A549 (cell line): ENCODE measurements around the gene TCF25. TPM values are rescaled to one million over a fixed set of nuclear protein-coding genes. Genes with fewer than 3 reads are reported as not detected.
A peak's percentile ranks its signal among the peaks of the same experiment; 100 is the strongest.

Experiments
- ATAC-seq, 2 experiments: fragments of 200-7000 bp in 1 of 2; fragments of >200 bp in 1 of 2; cut with Nextera tagmentation in 1 of 2; cut with Tn5 transposase in 1 of 2; 3 replicates each; pipeline versions ENCODE4 v1.8.0 to v1.9.1; 2018 to 2020; ENCODE audit warnings: mild to moderate bottlenecking in 1 of 2, moderate library complexity in 1 of 2
- CTCF ChIA-PET: fragments of 300-600 bp; sonication (Branson Sonifier 250); formaldehyde crosslinking; extraction: SDS; loops from one replicate; lab custom pipeline; 2021; ENCODE audit warnings: antibody characterized with exemption, inconsistent platforms; lab: Yijun Ruan, JAX
- POLR2A ChIA-PET: fragments of 350-600 bp; formaldehyde crosslinking; extraction: SDS; loops from one replicate; lab custom pipeline; 2021; ENCODE audit warnings: antibody characterized with exemption, inconsistent platforms; lab: Yijun Ruan, JAX
- DNase-seq, 2 experiments: peaks; one replicate each; pipeline versions ENCODE4 v3.0.0 to v3.0.0-alpha.2; 2011 to 2016; ENCODE audit warnings: low read depth in 1 of 2, low spot score in 1 of 2
- FAIRE-seq: peaks from 2 replicates; lab custom pipeline; 2011; peaks lifted over from hg19 to GRCh38; lab: Jason Lieb, UNC
- H3K27ac ChIP-seq, 2 experiments: fragments of >200 bp; sonication (Bioruptor Twin); formaldehyde crosslinking; 3 replicates each; pipeline ENCODE4 v1.5.1; 2016 to 2017
- H3K4me1 ChIP-seq: fragments of >200 bp; sonication (Bioruptor Twin); formaldehyde crosslinking; 3 replicates; pipeline ENCODE4 v1.6.1; 2016
- H3K4me2 ChIP-seq: fragments of >200 bp; sonication (Bioruptor Twin); formaldehyde crosslinking; 3 replicates; pipeline ENCODE4 v1.6.1; 2016
- H3K4me3 ChIP-seq: fragments of >200 bp; sonication (Bioruptor Twin); formaldehyde crosslinking; 3 replicates; pipeline ENCODE4 v1.5.1; 2016
- H3K9me3 ChIP-seq: fragments of >200 bp; sonication (Bioruptor Twin); formaldehyde crosslinking; 3 replicates; pipeline ENCODE4 v1.6.1; 2016
- CBX8 ChIP-seq: fragments of 200-600 bp; sonication (generic); IDR thresholded peaks from 2 replicates; pipeline ENCODE4 v1.6.1; 2016
- CEBPB ChIP-seq, 2 experiments: fragments of >200 bp in 1 of 2; sonication (Bioruptor Twin) in 1 of 2; formaldehyde crosslinking in 1 of 2; IDR thresholded peaks; 2 replicates each; pipeline ENCODE4 v1.6.1; 2012 to 2016
- CHD4 ChIP-seq: fragments of 200-600 bp; sonication (generic); IDR thresholded peaks from 2 replicates; pipeline ENCODE4 v1.6.1; 2016; ENCODE audit warnings: antibody characterized with exemption, mild to moderate bottlenecking, borderline replicate concordance
- E2F6 ChIP-seq: IDR thresholded peaks from 2 replicates; pipeline ENCODE4 v1.6.1; 2012; ENCODE audit warnings: low read depth, borderline replicate concordance
- EP300 ChIP-seq, 2 experiments: fragments of >200 bp; sonication (Bioruptor Twin); formaldehyde crosslinking; IDR thresholded peaks; 2 replicates in 1 of 2; 3 replicates in 1 of 2; pipeline ENCODE4 v1.6.1; 2016 to 2017
- HDAC2 ChIP-seq: fragments of 200-600 bp; sonication (generic); IDR thresholded peaks from 2 replicates; pipeline ENCODE4 v1.6.1; 2016
- HES2 ChIP-seq: fragments of >200 bp; sonication (Bioruptor Twin); formaldehyde crosslinking; IDR thresholded peaks from 2 replicates; pipeline ENCODE4 v1.6.1; 2016
- MAFK ChIP-seq: fragments of 450-650 bp; IDR thresholded peaks from 2 replicates; pipeline ENCODE4 v1.6.1; 2014; ENCODE audit not compliant: partially characterized antibody
- POLR2A ChIP-seq: IDR thresholded peaks from 2 replicates; pipeline ENCODE4 v1.6.1; 2012; ENCODE audit warnings: mild to moderate bottlenecking, low read length
- POLR2AphosphoS2 ChIP-seq: conservative IDR thresholded peaks from 2 replicates; pipeline ENCODE4 v1.6.1; 2012; ENCODE audit warnings: low read length, improper control_type of control experiment, inconsistent platforms
- RCOR1 ChIP-seq: fragments of 150-350 bp; IDR thresholded peaks from 2 replicates; pipeline ENCODE4 v1.6.1; 2014; ENCODE audit warnings: antibody characterized with exemption, low read length, low read depth
- TFCP2L1 ChIP-seq: fragments of 250-450 bp; sonication (Bioruptor Pico); IDR thresholded peaks from 2 replicates; pipeline ENCODE4 v1.5.0; 2021; ENCODE audit warnings: mild to moderate bottlenecking
- USF2 ChIP-seq: fragments of 450-650 bp; IDR thresholded peaks from 2 replicates; pipeline ENCODE4 v1.6.1; 2014; ENCODE audit warnings: antibody characterized with exemption
- ZC3H11A ChIP-seq: fragments of 450-650 bp; IDR thresholded peaks from 2 replicates; pipeline ENCODE4 v1.6.1; 2014; ENCODE audit warnings: antibody characterized with exemption, mild to moderate bottlenecking
- ZFP36 ChIP-seq: fragments of 450-650 bp; IDR thresholded peaks from 2 replicates; pipeline ENCODE4 v1.6.1; 2014; ENCODE audit warnings: borderline replicate concordance; ENCODE audit not compliant: partially characterized antibody
- ZNF302 ChIP-seq: fragments of 250-450 bp; sonication (Bioruptor Pico); IDR thresholded peaks from 2 replicates; pipeline ENCODE4 v1.9.0; 2021; ENCODE audit warnings: inconsistent platforms, mild to moderate bottlenecking, moderate library complexity
- ZSCAN20 ChIP-seq: fragments of 250-450 bp; sonication (Bioruptor Pico); IDR thresholded peaks from 2 replicates; pipeline ENCODE4 v1.8.0; 2022; ENCODE audit warnings: mild to moderate bottlenecking, moderate library complexity
- WGBS: methylation state at CpG from one replicate; pipeline ENCODE4 v1.1.6; 2017; ENCODE audit errors: missing lambda C conversion rate; 5-methylcytosine and 5-hydroxymethylcytosine counted together
- polyA plus RNA-seq, 4 experiments: library from polyadenylated mRNA; depleted of rRNA in 3 of 4; stranded (reverse); fragments of >200 nt; fragmentation: RNase III in 1 of 4; extraction: RNeasy Plus Mini Kit Qiagen cat#74134 plus additional on column Dnase treatment in 1 of 4; gene quantifications; 2 replicates in 3 of 4; 3 replicates in 1 of 4; pipeline ENCODE4 v1.2.3, GENCODE V29; 2011 to 2017

TCF25 gene
- polyA plus RNA-seq, 2 of the 4 experiments (the other 2 are of a cell fraction), result 125 TPM

GRCh38 chr16:89892635-89893034 lies 19.2 kb downstream of the TCF25 start:
- H3K27ac ChIP-seq, result no peak overlapping the region
- H3K4me2 ChIP-seq, result no peak overlapping the region
- ChIA-PET CTCF (interaction anchor here (0.8 to 3.5 kb wide), 5 partner anchors 10 to 31 kb away, joined by 3 to 19 read pairs (median 6); no protein-coding TSS in a partner anchor), POLR2A (no interaction called here)
- ATAC-seq (no peak), DNase-seq (no peak), FAIRE-seq (no peak)
- 91% methylated on average over 8 of the region's 9 CpGs for WGBS
- no peak overlapping the region for H3K4me3 ChIP-seq
- TF ChIP-seq ZSCAN20 (CRISPR knock-in tag), result no peak
- no peak for TF ChIP-seq CHD4
- TF ChIP-seq USF2, result no peak
- no peak for TF ChIP-seq ZFP36
- no peak for TF ChIP-seq ZNF302 (CRISPR knock-in tag)
- no peak for TF ChIP-seq EP300 (IDR thresholded peaks at IDR 0.05)
- no peak for TF ChIP-seq ZC3H11A
- H3K9me3 ChIP-seq, result no peaks in the 10 kb centered on the region
- no peaks in the 10 kb centered on the region for H3K4me1 ChIP-seq

GRCh38 chr16:89893642-89894548 lies 20.5 kb downstream of the TCF25 start:
- H3K4me1 ChIP-seq, result no peaks in the 10 kb centered on the region
- no peaks in the 10 kb centered on the region for H3K9me3 ChIP-seq
- no peak overlapping the region for H3K4me2 ChIP-seq
- TF ChIP-seq CEBPB (IDR thresholded peaks at IDR 0.05), result no peak
- no peak for TF ChIP-seq CBX8
- no peak for TF ChIP-seq RCOR1
- no peak for TF ChIP-seq HDAC2
- no peak for TF ChIP-seq POLR2A
- TF ChIP-seq HES2, result no peak
- no peak for TF ChIP-seq TFCP2L1 (CRISPR knock-in tag)
- TF ChIP-seq POLR2AphosphoS2, result no peak
- no peak for TF ChIP-seq USF2
- DNase-seq, result no peak
- no peak for FAIRE-seq
- 95% methylated on average over 16 of the region's 45 CpGs for WGBS
- CTCF ChIA-PET, result interaction anchor here (0.9 to 3.5 kb wide), 7 partner anchors 8 to 193 kb away, joined by 3 to 19 read pairs (median 4); no protein-coding TSS in a partner anchor
- no peak overlapping the region for H3K4me3 ChIP-seq
- POLR2A ChIA-PET, result no interaction called here
- ATAC-seq, result peak; percentile 13 to 20; a peak in 4 of 6 replicates
- no peak overlapping the region for H3K27ac ChIP-seq

- TF ChIP-seq MAFK, result peak; percentile 71
- TF ChIP-seq E2F6, result no peak
- POLR2A ChIA-PET, result no interaction called here
- no peak for FAIRE-seq
Measured at GRCh38 chr16:89895482-89896250, 22.3 kb downstream of the TCF25 start.

More at GRCh38 chr16:89895482-89896250, 22.3 kb downstream of the TCF25 start:
- no peak for DNase-seq
- CTCF ChIA-PET, result interaction anchor here (0.5 to 3.5 kb wide), 6 partner anchors 10 to 141 kb away, joined by 3 to 19 read pairs (median 4); no protein-coding TSS in a partner anchor
- no peak overlapping the region for H3K4me3 ChIP-seq
- ATAC-seq, result no peak
- H3K27ac ChIP-seq, result no peak overlapping the region
- no peaks in the 10 kb centered on the region for H3K9me3 ChIP-seq
- WGBS, result 90% methylated on average over 24 of the region's 26 CpGs
- H3K4me2 ChIP-seq, result no peak overlapping the region
- H3K4me1 ChIP-seq, result no peaks in the 10 kb centered on the region
